IPS-15b (cell line): Measurements from ENCODE around the gene TNFRSF21.
"Not testable (repeated sequence)": the region's sequence is repeated elsewhere in the genome, so short reads cannot be mapped to it uniquely, and the experiment has no call there.

Source experiments
- H3K27me3 ChIP-seq: one replicate; pipeline ENCODE4 v1.6.1; 2013; ENCODE audit warnings: low read length; ENCODE audit not compliant: control insufficient read depth, insufficient read depth
- H3K36me3 ChIP-seq: one replicate; pipeline ENCODE4 v1.6.1; 2013; ENCODE audit warnings: low read length; ENCODE audit not compliant: control insufficient read depth, insufficient read depth
- H3K4me1 ChIP-seq: one replicate; pipeline ENCODE4 v1.6.1; 2013; ENCODE audit warnings: mild to moderate bottlenecking, low read length; ENCODE audit not compliant: control insufficient read depth, insufficient read depth
- H3K4me3 ChIP-seq: one replicate; pipeline ENCODE4 v1.5.1; 2013; ENCODE audit warnings: low read depth, low read length
- H3K9ac ChIP-seq: one replicate; pipeline ENCODE4 v1.6.1; 2013; ENCODE audit warnings: low read depth, mild to moderate bottlenecking, low read length
- H3K9me3 ChIP-seq: one replicate; pipeline ENCODE4 v1.6.1; 2013; ENCODE audit warnings: mild to moderate bottlenecking, low read length; ENCODE audit not compliant: control insufficient read depth, insufficient read depth

Gene TNFRSF21

GRCh38 chr6:47234266-47234933, 75.3 kb downstream of the TNFRSF21 start:
- H3K4me1 ChIP-seq = peaks cover 13% of the 10 kb centered on the region
- no peak overlapping the region for H3K4me3 ChIP-seq
- no peaks in the 10 kb centered on the region for H3K9me3 ChIP-seq
- no peak overlapping the region for H3K9ac ChIP-seq
- H3K36me3 ChIP-seq = no peaks in the 10 kb centered on the region
- no peaks in the 10 kb centered on the region for H3K27me3 ChIP-seq

GRCh38 chr6:47231151-47231550, 78.6 kb downstream of the TNFRSF21 start:
- Histone ChIP-seq H3K4me3 (no peak overlapping the region), H3K36me3 (no peaks in the 10 kb centered on the region), H3K9me3 (no peaks in the 10 kb centered on the region), H3K27me3 (no peaks in the 10 kb centered on the region), H3K4me1 (peaks cover 15% of the 10 kb centered on the region), H3K9ac (no peak overlapping the region)

- Histone ChIP-seq H3K4me1 (peaks cover 15% of the 10 kb centered on the region), H3K36me3 (no peaks in the 10 kb centered on the region), H3K4me3 (no peak overlapping the region), H3K9ac (peak overlapping the region; percentile 26), H3K27me3 (no peaks in the 10 kb centered on the region), H3K9me3 (no peaks in the 10 kb centered on the region)
These were observed 79.1 kb downstream of the TNFRSF21 start for GRCh38 chr6:47230579-47230978.

GRCh38 chr6:47229255-47229654, 80.5 kb downstream of the TNFRSF21 start:
- Histone ChIP-seq H3K9me3 (no peaks in the 10 kb centered on the region), H3K4me3 (no peak overlapping the region), H3K9ac (no peak overlapping the region), H3K27me3 (no peaks in the 10 kb centered on the region), H3K4me1 (peaks cover 15% of the 10 kb centered on the region), H3K36me3 (no peaks in the 10 kb centered on the region)

- not testable (repeated sequence) for H3K9me3 ChIP-seq, H3K36me3 ChIP-seq, H3K9ac ChIP-seq, H3K4me3 ChIP-seq, H3K27me3 ChIP-seq
- peaks cover 15% of the 10 kb centered on the region for H3K4me1 ChIP-seq
These were observed 81.6 kb downstream of the TNFRSF21 start for GRCh38 chr6:47228093-47228492.

GRCh38 chr6:47223251-47223650, 86.5 kb downstream of the TNFRSF21 start:
- not testable (repeated sequence) for H3K27me3 ChIP-seq, H3K9me3 ChIP-seq

GRCh38 chr6:47221565-47221964, 88.1 kb downstream of the TNFRSF21 start:
- H3K36me3 ChIP-seq = no peaks in the 10 kb centered on the region
- no peak overlapping the region for H3K9ac ChIP-seq
- no peaks in the 10 kb centered on the region for H3K9me3 ChIP-seq
- H3K27me3 ChIP-seq = no peaks in the 10 kb centered on the region
- peaks cover 3% of the 10 kb centered on the region for H3K4me1 ChIP-seq
- H3K4me3 ChIP-seq = no peak overlapping the region

More at GRCh38 chr6:47223251-47223650, 86.5 kb downstream of the TNFRSF21 start:
- not testable (repeated sequence) for H3K9ac ChIP-seq, H3K4me3 ChIP-seq, H3K36me3 ChIP-seq, H3K4me1 ChIP-seq

- H3K9ac ChIP-seq = no peak overlapping the region
- no peak overlapping the region for H3K4me3 ChIP-seq
- no peaks in the 10 kb centered on the region for H3K27me3 ChIP-seq
- H3K36me3 ChIP-seq = no peaks in the 10 kb centered on the region
- H3K9me3 ChIP-seq = no peaks in the 10 kb centered on the region
- H3K4me1 ChIP-seq = no peaks in the 10 kb centered on the region
These were observed 100.1 kb downstream of the TNFRSF21 start for GRCh38 chr6:47209632-47210031.

GRCh38 chr6:47207261-47207660, 102.4 kb downstream of the TNFRSF21 start:
- Histone ChIP-seq H3K27me3 (no peaks in the 10 kb centered on the region), H3K4me1 (no peaks in the 10 kb centered on the region), H3K4me3 (no peak overlapping the region), H3K9ac (no peak overlapping the region), H3K36me3 (no peaks in the 10 kb centered on the region), H3K9me3 (no peaks in the 10 kb centered on the region)

- Histone ChIP-seq H3K4me3 (no peak overlapping the region), H3K9me3 (no peaks in the 10 kb centered on the region), H3K4me1 (no peaks in the 10 kb centered on the region), H3K9ac (no peak overlapping the region), H3K36me3 (no peaks in the 10 kb centered on the region), H3K27me3 (no peaks in the 10 kb centered on the region)
These were observed 103.1 kb downstream of the TNFRSF21 start for GRCh38 chr6:47206626-47207025.

- Histone ChIP-seq H3K4me3 (no peak overlapping the region), H3K9ac (no peak overlapping the region), H3K36me3 (no peaks in the 10 kb centered on the region), H3K4me1 (no peaks in the 10 kb centered on the region), H3K27me3 (no peaks in the 10 kb centered on the region), H3K9me3 (no peaks in the 10 kb centered on the region)
These were observed 105.6 kb downstream of the TNFRSF21 start for GRCh38 chr6:47203938-47204611.

GRCh38 chr6:47203266-47203937, 106.3 kb downstream of the TNFRSF21 start:
- H3K27me3 ChIP-seq = no peaks in the 10 kb centered on the region
- H3K9me3 ChIP-seq = no peaks in the 10 kb centered on the region
- H3K36me3 ChIP-seq = no peaks in the 10 kb centered on the region
- H3K4me3 ChIP-seq = no peak overlapping the region
- no peaks in the 10 kb centered on the region for H3K4me1 ChIP-seq
- H3K9ac ChIP-seq = no peak overlapping the region
